Measurements from ENCODE around the gene CENATAC.

DNA sequence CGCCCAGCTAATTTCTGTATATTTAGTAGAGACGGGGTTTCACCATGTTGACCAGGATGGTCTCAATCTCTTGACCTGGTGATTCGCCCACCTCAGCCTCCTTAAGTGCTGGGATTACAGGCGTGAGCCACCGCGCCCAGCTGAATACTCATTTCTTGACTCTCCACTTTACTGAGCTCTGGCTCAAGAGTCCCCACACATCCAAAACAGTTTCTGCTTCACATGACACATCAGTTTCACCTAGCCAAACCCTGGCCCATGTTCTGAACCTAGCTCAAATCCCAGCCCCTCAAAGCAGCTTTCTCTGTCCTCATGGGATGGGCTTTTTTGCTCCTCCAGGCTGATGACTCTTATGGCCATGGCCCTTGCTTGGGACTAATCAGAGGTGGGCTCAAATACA is 49.3 kb downstream of the CENATAC start:
- no peak for TF ChIP-seq YY1 (IDR thresholded peaks at IDR 0.05; ENCODE audit: insufficient read depth, insufficient read length)
- no peak for TF ChIP-seq ZNF274 (IDR thresholded peaks at IDR 0.05; ENCODE audit: low read depth, low read length)
